GM12872 (cell line): Measurements from ENCODE around the gene USO1.

Experiments
- CTCF ChIP-seq: IDR thresholded peaks from 3 replicates; pipeline ENCODE4 v1.5.1; 2011; ENCODE audit warnings: low read depth, mild to moderate bottlenecking, low read length, moderate library complexity; ENCODE audit not compliant: insufficient read depth

Gene USO1

GRCh38 chr4:75685546-75686189, 38.7 kb upstream of the USO1 start:
- TF ChIP-seq CTCF = no peak

- TF ChIP-seq CTCF = no peak
These were observed 38.0 kb upstream of the USO1 start for GRCh38 chr4:75686346-75686745.

DNA sequence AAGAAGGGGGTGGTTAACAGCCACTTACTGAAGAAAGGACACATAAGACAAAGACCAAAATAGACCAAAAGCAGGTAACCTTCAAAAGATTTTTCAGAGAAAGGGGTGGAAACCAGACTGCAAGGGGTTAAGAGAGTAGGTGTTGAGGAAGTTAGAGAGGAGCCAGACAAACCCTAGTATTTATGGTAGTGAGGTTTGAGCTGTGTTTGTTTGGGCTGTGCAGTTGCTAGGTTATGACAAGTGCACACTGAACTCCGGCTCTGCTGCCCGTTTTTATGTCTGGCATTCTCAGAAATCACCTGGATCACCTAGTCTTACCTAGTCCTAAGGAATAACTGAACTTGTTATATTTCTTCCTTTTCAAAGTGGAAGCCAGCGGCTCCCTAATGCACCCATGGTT, 28.3 kb upstream of the USO1 start:
- TF ChIP-seq CTCF = no peak

GRCh38 chr4:75696581-75696980, 27.8 kb upstream of the USO1 start:
- TF ChIP-seq CTCF = no peak

DNA sequence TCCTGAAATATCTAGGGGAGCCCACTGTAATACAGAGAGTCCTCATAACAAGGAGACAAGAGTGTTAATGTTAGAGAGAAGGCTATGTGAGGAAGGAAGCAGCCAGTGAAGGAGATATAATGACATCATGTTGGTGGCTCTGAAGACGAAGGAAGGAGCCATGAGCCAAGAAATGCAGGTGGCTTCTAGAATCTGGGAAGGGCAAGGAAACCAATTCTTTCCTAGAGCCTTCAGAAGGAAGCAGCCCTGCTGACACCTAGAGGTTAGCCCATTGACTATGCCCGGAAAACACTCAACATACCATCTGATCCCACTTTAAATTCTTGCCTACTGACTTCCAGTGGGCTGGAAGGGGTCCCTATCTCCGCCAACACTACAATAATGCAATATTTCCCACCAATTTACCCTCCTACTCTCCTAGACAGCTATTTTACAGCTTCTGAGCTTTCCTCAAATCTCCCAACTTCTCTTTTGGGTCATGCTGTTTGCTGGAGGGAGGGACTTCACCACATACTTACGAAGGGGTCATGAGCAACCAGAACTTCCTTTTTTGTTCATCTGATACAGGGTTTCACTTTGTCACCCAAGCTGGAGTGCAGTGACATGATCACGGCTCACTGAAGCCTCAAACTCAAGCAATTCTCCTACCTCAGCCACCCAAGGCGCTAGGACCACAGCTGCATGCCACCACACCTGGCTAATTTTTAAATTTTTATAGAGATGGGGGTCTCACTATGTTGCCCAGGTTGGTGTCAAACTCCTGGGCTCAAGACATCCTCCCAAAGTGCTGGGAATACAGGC, 26.0 kb upstream of the USO1 start:
- no peak for TF ChIP-seq CTCF

DNA sequence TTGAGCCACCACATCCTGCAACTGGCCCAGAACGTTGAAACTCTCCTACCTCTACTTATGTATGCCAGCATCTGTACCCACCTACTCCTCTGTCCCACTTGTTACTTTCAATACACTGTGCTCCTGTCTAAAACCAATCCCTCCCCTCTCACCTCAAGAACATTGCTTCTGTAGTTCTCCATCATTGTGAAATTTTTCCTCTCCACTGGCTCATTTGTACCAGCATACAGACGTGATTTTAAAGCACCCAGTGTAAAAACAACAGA, 25.5 kb upstream of the USO1 start:
- no peak for TF ChIP-seq CTCF

DNA sequence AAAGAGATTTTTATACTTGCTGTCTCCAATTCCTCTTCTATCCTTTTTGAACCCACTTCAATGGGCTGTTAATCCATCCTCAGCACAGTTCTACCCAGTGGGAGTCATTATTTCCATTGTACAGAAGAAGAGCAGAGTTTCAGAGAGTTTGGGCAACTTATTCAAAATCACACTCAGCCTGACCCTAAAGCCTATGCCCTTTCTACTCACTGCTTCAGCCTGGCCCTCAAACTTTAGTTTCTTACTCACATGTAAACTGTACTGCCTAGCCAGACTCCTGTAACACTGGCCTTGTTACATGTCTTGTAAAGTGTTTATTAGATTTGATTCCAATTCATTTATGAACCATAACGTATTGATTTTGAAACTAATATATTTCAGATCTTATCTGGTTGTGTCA, 25.1 kb upstream of the USO1 start:
- no peak for TF ChIP-seq CTCF
